GM21360 (cell line): ENCODE data around the gene STARD13.

ENCODE experiments used
- ATAC-seq: cut with Tn5 transposase; IDR thresholded peaks from one replicate; pipeline ENCODE4 v1.9.1; 2021; ENCODE audit warnings: mild to moderate bottlenecking, moderate library complexity; ENCODE audit not compliant: unreplicated experiment

The STARD13 gene

DNA sequence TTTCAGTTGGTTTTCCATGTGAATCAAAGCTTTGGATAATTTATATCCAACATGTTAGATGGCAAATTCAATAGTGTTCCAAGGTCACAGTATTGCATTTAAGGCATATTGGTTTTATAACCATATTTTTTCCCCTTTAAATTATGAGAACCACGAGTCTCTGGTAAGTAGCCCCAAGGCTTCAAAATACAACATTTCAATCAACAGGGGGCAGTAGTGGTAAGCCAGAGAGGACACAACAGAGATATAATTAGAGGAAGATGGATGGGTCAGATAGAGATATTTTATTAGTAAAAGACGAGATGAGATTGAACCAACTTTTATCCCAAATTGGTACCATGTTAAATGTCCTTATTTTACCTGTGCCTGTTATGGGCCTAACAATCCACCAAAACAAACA lies 216.2 kb downstream of the STARD13 start:
- no peak for ATAC-seq

- no peak for ATAC-seq
Measured at GRCh38 chr13:33066329-33066728, 219.2 kb downstream of the STARD13 start.

- ATAC-seq: no peak
Measured at GRCh38 chr13:33060815-33061214, 224.7 kb downstream of the STARD13 start.

DNA sequence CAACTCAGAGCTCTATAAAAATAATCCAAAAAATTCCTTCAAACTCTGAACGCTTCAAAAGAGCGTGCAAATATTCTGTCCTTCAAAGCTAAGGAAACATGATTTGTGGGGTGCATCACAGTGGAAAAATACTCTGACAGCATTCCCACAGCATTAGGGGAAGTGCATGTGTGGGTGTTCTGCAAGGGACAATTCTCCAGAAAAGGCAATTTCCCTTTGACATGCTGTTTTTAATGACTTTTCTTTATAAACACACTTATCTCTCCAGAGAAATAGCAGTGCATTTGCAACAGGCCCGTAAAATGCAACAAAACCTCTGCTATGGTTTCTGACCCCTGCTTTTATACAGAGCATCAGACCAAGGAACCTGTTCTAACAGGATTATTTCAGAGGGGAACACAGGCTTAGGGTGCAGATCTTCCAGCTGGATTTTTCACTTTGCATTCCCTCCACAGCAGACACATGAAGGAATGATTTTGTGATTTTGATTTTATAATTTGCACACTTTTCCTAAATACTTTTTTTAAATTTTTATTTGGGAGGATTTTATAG lies 226.7 kb downstream of the STARD13 start:
- no peak for ATAC-seq

- ATAC-seq: no peak
Measured at GRCh38 chr13:33057019-33057780, 228.4 kb downstream of the STARD13 start.

DNA sequence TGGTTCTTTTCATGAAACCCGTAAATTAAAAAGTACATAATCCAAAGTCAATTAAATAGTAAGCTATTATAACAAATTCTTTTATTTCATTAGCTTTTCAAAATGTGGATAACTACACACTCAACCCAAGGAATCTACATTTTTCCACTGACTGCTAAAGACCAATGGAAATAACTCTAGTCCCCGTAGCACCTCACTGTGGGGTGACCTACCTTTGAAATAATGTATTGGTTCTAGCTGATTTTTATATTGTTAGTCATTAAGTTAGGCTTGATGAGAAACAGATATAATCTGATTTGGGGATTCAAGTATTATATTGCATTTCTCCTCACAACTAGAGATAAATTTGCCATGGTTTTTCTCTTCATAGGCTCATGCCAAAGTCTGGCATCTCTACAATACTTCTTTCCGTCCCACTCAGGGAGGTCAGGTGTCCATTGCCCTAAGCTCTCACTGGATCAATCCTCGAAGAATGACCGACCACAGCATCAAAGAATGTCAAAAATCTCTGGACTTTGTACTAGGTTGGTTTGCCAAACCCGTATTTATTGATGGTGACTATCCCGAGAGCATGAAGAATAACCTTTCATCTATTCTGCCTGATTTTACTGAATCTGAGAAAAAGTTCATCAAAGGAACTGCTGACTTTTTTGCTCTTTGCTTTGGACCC lies 232.0 kb downstream of the STARD13 start:
- ATAC-seq: no peak
